IMR-90 (cell line): Measurements from ENCODE around the gene PPHLN1. TPM values are rescaled to one million over a fixed set of nuclear protein-coding genes. Genes with fewer than 3 reads are reported as not detected.
A peak's percentile ranks its signal among the peaks of the same experiment; 100 is the strongest.

Experiments
- ATAC-seq: fragments of 200-7000 bp; cut with Tn5 transposase; 2 replicates; pipeline ENCODE4 v1.9.1; 2020; ENCODE audit warnings: low read depth, mild to moderate bottlenecking, moderate library complexity
- BruUV-seq: library from RNA; stranded (reverse); fragments of 400-500 nt; replicated peaks from 2 replicates; lab custom pipeline; 2021; lab: Mats Ljungman, UMichigan
- CTCF ChIA-PET: fragments of 300-600 bp; formaldehyde crosslinking; extraction: SDS; loops from one replicate; lab custom pipeline; 2021; ENCODE audit warnings: antibody characterized with exemption; lab: Yijun Ruan, JAX
- POLR2A ChIA-PET: fragments of 300-600 bp; sonication (Branson Sonifier 250); formaldehyde crosslinking; loops from one replicate; lab custom pipeline; 2022; ENCODE audit warnings: antibody characterized with exemption; ENCODE audit not compliant: unreplicated experiment; lab: Charles Lee
- DNase-seq: peaks from one replicate; pipeline ENCODE4 v3.0.0; 2013
- H2AFZ ChIP-seq: replicated peaks from 2 replicates; pipeline ENCODE3; 2013; ENCODE audit warnings: low read length, mild to moderate bottlenecking; ENCODE audit not compliant: poor library complexity
- H2AK5ac ChIP-seq: 2 replicates; pipeline ENCODE4 v1.6.1; 2013; ENCODE audit warnings: low read depth, low read length, inconsistent platforms
- H2AK9ac ChIP-seq: replicated peaks from 2 replicates; pipeline ENCODE3; 2013; ENCODE audit warnings: mild to moderate bottlenecking, low read depth, low read length, moderate library complexity; ENCODE audit not compliant: poor library complexity
- H2BK120ac ChIP-seq: 2 replicates; pipeline ENCODE4 v1.6.1; 2013; ENCODE audit warnings: low read depth, low read length, inconsistent platforms
- H2BK15ac ChIP-seq: 3 replicates; pipeline ENCODE4 v1.6.1; 2013; ENCODE audit warnings: low read depth, low read length, inconsistent platforms
- H2BK20ac ChIP-seq: 2 replicates; pipeline ENCODE4 v1.6.1; 2013; ENCODE audit warnings: low read depth, mild to moderate bottlenecking, inconsistent platforms, low read length, moderate library complexity
- H2BK5ac ChIP-seq: 2 replicates; pipeline ENCODE4 v1.6.1; 2013; ENCODE audit warnings: mild to moderate bottlenecking, low read depth, low read length, inconsistent platforms; ENCODE audit not compliant: poor library complexity, severe bottlenecking
- H3K14ac ChIP-seq: replicated peaks from 2 replicates; pipeline ENCODE4 v1.6.1; 2013; ENCODE audit warnings: low read depth, low read length, inconsistent platforms
- H3K18ac ChIP-seq: 2 replicates; pipeline ENCODE4 v1.6.1; 2013; ENCODE audit warnings: low read depth, low read length, control low read depth
- H3K23ac ChIP-seq: 2 replicates; pipeline ENCODE4 v1.6.1; 2013; ENCODE audit warnings: low read depth, low read length, inconsistent platforms
- H3K27ac ChIP-seq: 2 replicates; pipeline ENCODE4 v1.5.1; 2013; ENCODE audit warnings: mild to moderate bottlenecking, control low read depth, low read length; ENCODE audit not compliant: insufficient read depth
- H3K27me3 ChIP-seq: 2 replicates; pipeline ENCODE4 v1.6.1; 2013; ENCODE audit warnings: low read length; ENCODE audit not compliant: control insufficient read depth, insufficient read depth
- H3K36me3 ChIP-seq: 2 replicates; pipeline ENCODE4 v1.6.1; 2013; ENCODE audit warnings: low read length, mixed read lengths; ENCODE audit not compliant: control insufficient read depth, insufficient read depth
- H3K4ac ChIP-seq: 2 replicates; pipeline ENCODE4 v1.6.1; 2013; ENCODE audit warnings: low read depth, low read length, inconsistent platforms
- H3K4me1 ChIP-seq: 2 replicates; pipeline ENCODE4 v1.6.1; 2013; ENCODE audit warnings: low read length, mixed read lengths; ENCODE audit not compliant: control insufficient read depth, insufficient read depth
- H3K4me2 ChIP-seq: 2 replicates; pipeline ENCODE4 v1.6.1; 2013; ENCODE audit warnings: low read depth, mild to moderate bottlenecking, control low read depth, low read length, moderate library complexity
- H3K4me3 ChIP-seq: 2 replicates; pipeline ENCODE4 v1.5.1; 2013; ENCODE audit warnings: low read depth, mild to moderate bottlenecking, control low read depth, low read length, moderate library complexity; ENCODE audit not compliant: insufficient read depth
- H3K56ac ChIP-seq: 2 replicates; pipeline ENCODE4 v1.6.1; 2013; ENCODE audit warnings: low read length, inconsistent platforms; ENCODE audit not compliant: insufficient read depth; ENCODE audit errors: extremely low read depth
- H3K79me1 ChIP-seq, 2 experiments: 2 replicates each; pipeline ENCODE4 v1.6.1; 2013; ENCODE audit warnings: low read length in 2 of 2, inconsistent platforms in 1 of 2, low read depth in 1 of 2
- H3K9ac ChIP-seq: 2 replicates; pipeline ENCODE4 v1.6.1; 2013; ENCODE audit warnings: low read depth, low read length, control low read depth
- H3K9me1 ChIP-seq: 2 replicates; pipeline ENCODE4 v1.6.1; 2013; ENCODE audit warnings: low read length, inconsistent platforms; ENCODE audit not compliant: insufficient read depth
- H3K9me3 ChIP-seq: 2 replicates; pipeline ENCODE4 v1.6.1; 2013; ENCODE audit warnings: low read length; ENCODE audit not compliant: control insufficient read depth, insufficient read depth
- H4K20me1 ChIP-seq: 2 replicates; pipeline ENCODE4 v1.6.1; 2013; ENCODE audit warnings: low read length, inconsistent platforms; ENCODE audit not compliant: insufficient read depth
- H4K5ac ChIP-seq: 2 replicates; pipeline ENCODE4 v1.6.1; 2013; ENCODE audit warnings: mild to moderate bottlenecking, low read depth, low read length, control low read depth
- H4K8ac ChIP-seq, 2 experiments: 2 replicates each; pipeline ENCODE4 v1.6.1; 2013; ENCODE audit warnings: low read depth in 2 of 2, low read length in 2 of 2, control low read depth in 1 of 2, inconsistent platforms in 1 of 2
- H4K91ac ChIP-seq: 2 replicates; pipeline ENCODE4 v1.6.1; 2013; ENCODE audit warnings: low read depth, low read length, inconsistent platforms; ENCODE audit not compliant: insufficient read depth
- BHLHE40 ChIP-seq: fragments of 150-350 bp; IDR thresholded peaks from 2 replicates; pipeline ENCODE4 v1.6.1; 2016; ENCODE audit warnings: mild to moderate bottlenecking, low read depth, low read length
- CEBPB ChIP-seq: IDR thresholded peaks from 2 replicates; pipeline ENCODE4 v1.6.1; 2012; ENCODE audit warnings: low read depth, low read length, improper control_type of control experiment
- CHD1 ChIP-seq: IDR thresholded peaks from 2 replicates; pipeline ENCODE4 v1.6.1; 2012; ENCODE audit warnings: low read depth, low read length, improper control_type of control experiment
- FOS ChIP-seq: fragments of 150-350 bp; IDR thresholded peaks from 2 replicates; pipeline ENCODE4 v1.6.1; 2016; ENCODE audit warnings: low read depth, low read length
- MAZ ChIP-seq: IDR thresholded peaks from 2 replicates; pipeline ENCODE4 v1.6.1; 2012; ENCODE audit warnings: low read depth, mild to moderate bottlenecking, low read length, improper control_type of control experiment, moderate library complexity, borderline replicate concordance
- MXI1 ChIP-seq: IDR thresholded peaks from 2 replicates; pipeline ENCODE4 v1.6.1; 2012; ENCODE audit warnings: low read depth, mild to moderate bottlenecking, low read length, moderate library complexity, borderline replicate concordance
- NFE2L2 ChIP-seq: fragments of 150-350 bp; IDR thresholded peaks from 2 replicates; pipeline ENCODE4 v1.6.1; 2016; ENCODE audit warnings: low read depth, mild to moderate bottlenecking, low read length
- POLR2A ChIP-seq: IDR thresholded peaks from 2 replicates; pipeline ENCODE4 v1.6.1; 2012; ENCODE audit warnings: mild to moderate bottlenecking, low read depth, low read length
- RAD21 ChIP-seq: IDR thresholded peaks from 2 replicates; pipeline ENCODE4 v1.6.1; 2012; ENCODE audit warnings: low read length, improper control_type of control experiment
- RCOR1 ChIP-seq: IDR thresholded peaks from 2 replicates; pipeline ENCODE4 v1.6.1; 2012; ENCODE audit warnings: mild to moderate bottlenecking, low read length, improper control_type of control experiment; ENCODE audit not compliant: insufficient replicate concordance
- RFX5 ChIP-seq: IDR thresholded peaks from 2 replicates; pipeline ENCODE4 v1.8.0; 2012; ENCODE audit warnings: low read depth, mild to moderate bottlenecking, low read length, moderate library complexity
- SMC3 ChIP-seq: fragments of 150-350 bp; IDR thresholded peaks from 2 replicates; pipeline ENCODE4 v1.6.1; 2016; ENCODE audit warnings: low read depth, mild to moderate bottlenecking, antibody characterized with exemption, low read length, moderate library complexity
- WGBS, 2 experiments: methylation state at CpG; one replicate each; pipeline versions ENCODE4 v1.1.5 to v1.1.7; 2013; ENCODE audit warnings: missing lambda C conversion rate in 2 of 2; ENCODE audit not compliant: insufficient read length in 1 of 2; ENCODE audit errors: extremely low coverage in 2 of 2; 5-methylcytosine and 5-hydroxymethylcytosine counted together
- dilution Hi-C: fragments of 300-500 bp; cut with HindIII; formaldehyde crosslinking; loops from one replicate; pipeline ENCODE4 v1.14.3; 2018; ENCODE audit warnings: low sequenced_read_pairs; ENCODE audit not compliant: unreplicated experiment
- in situ Hi-C: fragments of 300-500 bp; cut with MboI; formaldehyde crosslinking; loops from 3 replicates; pipeline ENCODE4 v1.14.3; 2019; ENCODE audit warnings: low sequenced_read_pairs, inconsistent platforms, mixed read lengths
- intact Hi-C: fragments of 100-400 bp; cut with micrococcal nuclease; formaldehyde crosslinking; loops from 2 replicates; pipeline ENCODE4 v1.10.0; 2022
- polyA plus RNA-seq, 3 experiments: library from polyadenylated mRNA; depleted of rRNA; stranded (reverse); fragments of >200 nt; gene quantifications; 2 replicates each; pipeline ENCODE4 v1.2.3, GENCODE V29; 2012; ENCODE audit warnings: low replicate concordance in 1 of 3
- total RNA-seq: library from RNA; depleted of rRNA; stranded (reverse); fragments of >200 nt; gene quantifications from 2 replicates; pipeline ENCODE4 v1.2.3, GENCODE V29; 2012
- TF ChIP-seq, protein P1 (sequence below): fragments of 150-350 bp; IDR thresholded peaks from 2 replicates; pipeline ENCODE4 v1.6.1; 2016; ENCODE audit warnings: low read depth, mild to moderate bottlenecking, low read length, moderate library complexity, borderline replicate concordance
- TF ChIP-seq, protein P2 (sequence below): fragments of 150-350 bp; IDR thresholded peaks from 2 replicates; pipeline ENCODE4 v1.6.1; 2017; ENCODE audit warnings: mild to moderate bottlenecking, antibody characterized with exemption, low read length, low read depth

Gene PPHLN1
- total and polyA plus RNA-seq, 2 of the 4 experiments (the other 2 are of a cell fraction) = 50.7 to 54.3 TPM

DNA sequence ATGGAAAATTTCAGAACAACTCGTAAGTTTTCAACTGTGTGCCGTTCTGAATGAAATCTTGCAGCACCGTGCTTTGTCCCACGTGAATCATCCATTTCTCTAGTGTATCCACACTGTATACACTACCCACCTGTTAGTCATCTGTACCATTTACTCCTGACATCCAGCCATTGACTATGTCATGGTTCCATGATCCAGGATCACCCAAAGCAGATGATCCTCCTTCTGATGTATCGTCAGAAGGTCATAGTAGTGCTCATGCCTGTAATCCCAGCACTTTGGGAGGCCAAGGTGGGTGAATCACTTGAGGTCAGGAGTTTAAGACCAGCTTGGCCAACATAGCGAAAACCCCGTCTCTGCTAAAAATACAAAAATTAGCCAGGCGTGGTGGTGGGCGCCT lies 122.9 kb downstream of the PPHLN1 start:
- H3K4me1 ChIP-seq = no peaks in the 10 kb centered on the region; the same call in 1 of the 2 replicates
- ATAC-seq (no peak), DNase-seq (peak; percentile 48)
- H4K20me1 ChIP-seq = no peaks in the 10 kb centered on the region
- H2BK20ac ChIP-seq = no peak overlapping the region
- no peaks in the 10 kb centered on the region; a peak in 1 of 4 replicates for H3K79me1 ChIP-seq
- no peak overlapping the region for H3K23ac ChIP-seq
- no peaks in the 10 kb centered on the region for H3K27me3 ChIP-seq
- no peak overlapping the region for H2BK15ac ChIP-seq
- TF ChIP-seq NFE2L2 = no peak
- TF ChIP-seq SMC3 = no peak
- TF ChIP-seq MAZ = no peak
- no peak for TF ChIP-seq RFX5
- TF ChIP-seq, protein P1, sequence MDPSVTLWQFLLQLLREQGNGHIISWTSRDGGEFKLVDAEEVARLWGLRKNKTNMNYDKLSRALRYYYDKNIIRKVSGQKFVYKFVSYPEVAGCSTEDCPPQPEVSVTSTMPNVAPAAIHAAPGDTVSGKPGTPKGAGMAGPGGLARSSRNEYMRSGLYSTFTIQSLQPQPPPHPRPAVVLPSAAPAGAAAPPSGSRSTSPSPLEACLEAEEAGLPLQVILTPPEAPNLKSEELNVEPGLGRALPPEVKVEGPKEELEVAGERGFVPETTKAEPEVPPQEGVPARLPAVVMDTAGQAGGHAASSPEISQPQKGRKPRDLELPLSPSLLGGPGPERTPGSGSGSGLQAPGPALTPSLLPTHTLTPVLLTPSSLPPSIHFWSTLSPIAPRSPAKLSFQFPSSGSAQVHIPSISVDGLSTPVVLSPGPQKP = no peak
- TF ChIP-seq POLR2A = no peak
- TF ChIP-seq FOS = no peak
- TF ChIP-seq MXI1 = no peak
- no peak for TF ChIP-seq RCOR1
- TF ChIP-seq CEBPB = no peak
- no peak for TF ChIP-seq CHD1
- no peak for TF ChIP-seq RAD21
- no peak for TF ChIP-seq BHLHE40
- TF ChIP-seq, protein P2, sequence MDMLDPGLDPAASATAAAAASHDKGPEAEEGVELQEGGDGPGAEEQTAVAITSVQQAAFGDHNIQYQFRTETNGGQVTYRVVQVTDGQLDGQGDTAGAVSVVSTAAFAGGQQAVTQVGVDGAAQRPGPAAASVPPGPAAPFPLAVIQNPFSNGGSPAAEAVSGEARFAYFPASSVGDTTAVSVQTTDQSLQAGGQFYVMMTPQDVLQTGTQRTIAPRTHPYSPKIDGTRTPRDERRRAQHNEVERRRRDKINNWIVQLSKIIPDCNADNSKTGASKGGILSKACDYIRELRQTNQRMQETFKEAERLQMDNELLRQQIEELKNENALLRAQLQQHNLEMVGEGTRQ = no peak
- no peak overlapping the region for H4K5ac ChIP-seq
- intact Hi-C loops (no loop called here), in situ Hi-C loops (no loop called here), dilution Hi-C loops (no loop called here)
- H3K9ac ChIP-seq = no peak overlapping the region
- H3K14ac ChIP-seq = no peak overlapping the region
- POLR2A ChIA-PET = no interaction called here
- H3K56ac ChIP-seq = no peak overlapping the region
- peaks cover 6% of the 10 kb centered on the region for H3K36me3 ChIP-seq
- H2BK120ac ChIP-seq = no peak overlapping the region
- H3K9me3 ChIP-seq = no peaks in the 10 kb centered on the region
- BruUV-seq = no TSS peak
- no peak overlapping the region for H2AFZ ChIP-seq
- H2AK9ac ChIP-seq = no peak overlapping the region
- H2BK5ac ChIP-seq = no peak overlapping the region
- CTCF ChIA-PET = no interaction called here
- no peak overlapping the region for H4K8ac ChIP-seq
- H3K18ac ChIP-seq = no peak overlapping the region
- H3K4me2 ChIP-seq = no peak overlapping the region
- no peak overlapping the region for H3K4ac ChIP-seq
- no peak overlapping the region for H2AK5ac ChIP-seq
- H3K27ac ChIP-seq = no peak overlapping the region
- H4K91ac ChIP-seq = no peak overlapping the region
- H3K9me1 ChIP-seq = no peaks in the 10 kb centered on the region
- H3K4me3 ChIP-seq = no peak overlapping the region
- 100% methylated on average over 2 of the region's 9 CpGs; no CpG with 5 or more reads in 1 of the 2 experiments for WGBS, 2 experiments
